ENCODE measurements around the gene NDNF.

Gene NDNF

GRCh38 chr4:121025540-121025939, 46.8 kb downstream of the NDNF start:
- Histone ChIP-seq H2AFZ (ENCODE audit: low read length) (no peak overlapping the region), H3K4me1 (ENCODE audit: insufficient read depth, low read length, poor library complexity, severe bottlenecking) (no peaks in the 10 kb centered on the region), H4K20me1 (ENCODE audit: insufficient read depth, low read length, poor library complexity, severe bottlenecking) (no peaks in the 10 kb centered on the region), H3K4me2 (ENCODE audit: low read depth, low read length, poor library complexity, severe bottlenecking) (no peak overlapping the region), H3K9ac (ENCODE audit: low read depth, low read length, poor library complexity, severe bottlenecking) (no peak overlapping the region), H3F3A (ENCODE audit: low read depth) (no peaks in the 10 kb centered on the region), H3K79me2 (ENCODE audit: insufficient read depth, low read length) (no peaks in the 10 kb centered on the region), H3K36me3 (ENCODE audit: insufficient read depth, low read length) (no peaks in the 10 kb centered on the region), H3K4me3 (ENCODE audit: low read length, poor library complexity, severe bottlenecking) (no peak overlapping the region), H3K9me2 (replicated peaks; ENCODE audit: low read depth, low read length) (no peaks in the 10 kb centered on the region), H3K9me3 (ENCODE audit: insufficient read depth, low read depth, low read length) (no peaks in the 10 kb centered on the region), H3K27me3 (ENCODE audit: insufficient read depth, low read length, poor library complexity, severe bottlenecking) (no peaks in the 10 kb centered on the region)
- no peak for TF ChIP-seq EZH2phosphoT487 (IDR thresholded peaks at IDR 0.05; ENCODE audit: borderline replicate concordance)
- TF ChIP-seq, protein P1, sequence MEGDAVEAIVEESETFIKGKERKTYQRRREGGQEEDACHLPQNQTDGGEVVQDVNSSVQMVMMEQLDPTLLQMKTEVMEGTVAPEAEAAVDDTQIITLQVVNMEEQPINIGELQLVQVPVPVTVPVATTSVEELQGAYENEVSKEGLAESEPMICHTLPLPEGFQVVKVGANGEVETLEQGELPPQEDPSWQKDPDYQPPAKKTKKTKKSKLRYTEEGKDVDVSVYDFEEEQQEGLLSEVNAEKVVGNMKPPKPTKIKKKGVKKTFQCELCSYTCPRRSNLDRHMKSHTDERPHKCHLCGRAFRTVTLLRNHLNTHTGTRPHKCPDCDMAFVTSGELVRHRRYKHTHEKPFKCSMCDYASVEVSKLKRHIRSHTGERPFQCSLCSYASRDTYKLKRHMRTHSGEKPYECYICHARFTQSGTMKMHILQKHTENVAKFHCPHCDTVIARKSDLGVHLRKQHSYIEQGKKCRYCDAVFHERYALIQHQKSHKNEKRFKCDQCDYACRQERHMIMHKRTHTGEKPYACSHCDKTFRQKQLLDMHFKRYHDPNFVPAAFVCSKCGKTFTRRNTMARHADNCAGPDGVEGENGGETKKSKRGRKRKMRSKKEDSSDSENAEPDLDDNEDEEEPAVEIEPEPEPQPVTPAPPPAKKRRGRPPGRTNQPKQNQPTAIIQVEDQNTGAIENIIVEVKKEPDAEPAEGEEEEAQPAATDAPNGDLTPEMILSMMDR (conservative IDR thresholded peaks at IDR 0.05; ENCODE audit: low read length), result no peak

DNA sequence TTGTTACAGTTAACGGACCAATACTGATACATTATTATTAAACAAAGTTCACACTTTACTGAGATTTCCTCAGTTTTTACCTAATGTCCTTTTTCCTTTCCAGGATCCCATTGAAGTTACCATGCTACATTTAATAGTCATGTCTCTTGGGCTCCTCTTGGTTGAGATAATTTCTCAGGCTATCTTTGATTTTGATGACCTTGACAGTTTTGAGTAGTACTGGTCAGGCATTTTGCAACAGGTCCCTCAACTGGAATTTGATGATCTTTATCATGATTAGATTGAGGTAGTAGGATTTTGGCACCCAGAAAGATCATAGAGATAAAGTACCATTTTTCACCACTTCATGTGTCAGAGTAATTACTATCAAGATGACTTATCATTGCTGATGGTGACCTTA, 53.8 kb downstream of the NDNF start:
- TF ChIP-seq, protein P1 (conservative IDR thresholded peaks at IDR 0.05; ENCODE audit: low read length), result no peak
- no peak for TF ChIP-seq EZH2phosphoT487 (IDR thresholded peaks at IDR 0.05; ENCODE audit: borderline replicate concordance)
- Histone ChIP-seq H2AFZ (ENCODE audit: low read length) (no peak overlapping the region), H3K4me3 (ENCODE audit: low read length, poor library complexity, severe bottlenecking) (no peak overlapping the region), H3K9ac (ENCODE audit: low read depth, low read length, poor library complexity, severe bottlenecking) (no peak overlapping the region), H3K36me3 (ENCODE audit: insufficient read depth, low read length) (no peaks in the 10 kb centered on the region), H3K4me2 (ENCODE audit: low read depth, low read length, poor library complexity, severe bottlenecking) (no peak overlapping the region), H3K27me3 (ENCODE audit: insufficient read depth, low read length, poor library complexity, severe bottlenecking) (no peaks in the 10 kb centered on the region), H3K9me2 (replicated peaks; ENCODE audit: low read depth, low read length) (0 out of 2 replicates have a peak, but pooled peaks cover 4% of the 10 kb centered on the region), H4K20me1 (ENCODE audit: insufficient read depth, low read length, poor library complexity, severe bottlenecking) (no peaks in the 10 kb centered on the region), H3K9me3 (ENCODE audit: insufficient read depth, low read depth, low read length) (no peaks in the 10 kb centered on the region), H3K4me1 (ENCODE audit: insufficient read depth, low read length, poor library complexity, severe bottlenecking) (no peaks in the 10 kb centered on the region), H3F3A (ENCODE audit: low read depth) (no peaks in the 10 kb centered on the region), H3K79me2 (ENCODE audit: insufficient read depth, low read length) (no peaks in the 10 kb centered on the region)

DNA sequence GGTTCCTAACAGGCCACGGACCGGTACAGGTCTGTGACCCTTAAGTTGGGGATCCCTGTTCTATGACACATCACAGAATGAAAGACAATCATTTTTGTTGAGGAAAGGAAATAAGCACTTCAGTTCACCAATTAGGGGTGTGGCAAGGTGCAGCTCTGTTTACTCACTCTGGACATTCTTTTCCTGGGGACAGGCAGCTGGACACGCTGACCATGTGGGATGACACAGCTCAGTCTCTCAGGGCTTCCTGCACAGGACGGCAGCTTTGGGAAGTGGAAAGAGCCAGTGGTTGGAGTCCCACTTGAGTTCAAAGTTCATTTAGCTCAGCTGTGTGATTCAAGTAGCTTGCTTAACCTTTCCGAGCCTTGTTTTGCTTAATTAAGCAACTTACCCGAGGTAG, 55.7 kb downstream of the NDNF start:
- no peaks in the 10 kb centered on the region for H3K27me3 ChIP-seq (ENCODE audit: insufficient read depth, low read length, poor library complexity, severe bottlenecking)
- no peak overlapping the region for H3K9ac ChIP-seq (ENCODE audit: low read depth, low read length, poor library complexity, severe bottlenecking)
- H3K9me2 ChIP-seq (replicated peaks; ENCODE audit: low read depth, low read length), result 0 out of 2 replicates have a peak, but pooled peaks cover 4% of the 10 kb centered on the region
- H3K4me3 ChIP-seq (ENCODE audit: low read length, poor library complexity, severe bottlenecking), result no peak overlapping the region
- H4K20me1 ChIP-seq (ENCODE audit: insufficient read depth, low read length, poor library complexity, severe bottlenecking), result no peaks in the 10 kb centered on the region
- no peak for TF ChIP-seq EZH2phosphoT487 (IDR thresholded peaks at IDR 0.05; ENCODE audit: borderline replicate concordance)
- TF ChIP-seq, protein P1 (conservative IDR thresholded peaks at IDR 0.05; ENCODE audit: low read length), result no peak
- H3K36me3 ChIP-seq (ENCODE audit: insufficient read depth, low read length), result no peaks in the 10 kb centered on the region
- H3F3A ChIP-seq (ENCODE audit: low read depth), result no peaks in the 10 kb centered on the region
- H3K4me2 ChIP-seq (ENCODE audit: low read depth, low read length, poor library complexity, severe bottlenecking), result no peak overlapping the region
- no peaks in the 10 kb centered on the region for H3K4me1 ChIP-seq (ENCODE audit: insufficient read depth, low read length, poor library complexity, severe bottlenecking)
- H3K9me3 ChIP-seq (ENCODE audit: insufficient read depth, low read depth, low read length), result no peaks in the 10 kb centered on the region
- no peak overlapping the region for H2AFZ ChIP-seq (ENCODE audit: low read length)
- no peaks in the 10 kb centered on the region for H3K79me2 ChIP-seq (ENCODE audit: insufficient read depth, low read length)

Measured in Loucy (cell line).